CD4-positive, CD25-positive, alpha-beta regulatory T cell (primary cell): Measurements from ENCODE around the gene ELF2. TPM values are rescaled to one million over a fixed set of nuclear protein-coding genes. Genes with fewer than 3 reads are reported as not detected.

ENCODE experiments used
- ATAC-seq, 2 donors: fragments of 150-1000 bp; cut with Tn5 transposase; one replicate each; pipeline ENCODE4 v1.10.0; 2021; ENCODE audit warnings: low read depth in 2 of 2, moderate number of reproducible peaks in 2 of 2, moderate library complexity in 1 of 2
- DNase-seq, 3 donors: peaks; one replicate each; pipeline versions ENCODE4 v3.0.0 to v3.0.0-alpha.2; 2012 to 2022; ENCODE audit warnings: mixed read lengths in 1 of 3
- H3K27ac ChIP-seq: one replicate; pipeline ENCODE4 v1.7.0; 2013; ENCODE audit warnings: mild to moderate bottlenecking, low read length; ENCODE audit not compliant: insufficient read depth, poor library complexity, severe bottlenecking
- H3K27me3 ChIP-seq: one replicate; pipeline ENCODE4 v1.7.0; 2013; ENCODE audit warnings: low read length; ENCODE audit not compliant: control insufficient read depth, insufficient read depth
- H3K36me3 ChIP-seq: one replicate; pipeline ENCODE4 v1.7.0; 2013; ENCODE audit warnings: mild to moderate bottlenecking, low read length, moderate library complexity; ENCODE audit not compliant: control insufficient read depth, insufficient read depth
- H3K4me1 ChIP-seq: 2 replicates; pipeline ENCODE4 v1.7.0; 2013; ENCODE audit warnings: mild to moderate bottlenecking, low read length; ENCODE audit not compliant: insufficient read depth, control insufficient read depth, poor library complexity, severe bottlenecking
- H3K4me3 ChIP-seq: one replicate; pipeline ENCODE4 v1.7.0; 2013; ENCODE audit warnings: low read depth, mild to moderate bottlenecking, low read length, moderate library complexity
- H3K9me3 ChIP-seq, 2 experiments: 1 replicate in 1 of 2; 2 replicates in 1 of 2; pipeline ENCODE4 v1.7.0; 2013; ENCODE audit warnings: low read length in 2 of 2, mild to moderate bottlenecking in 1 of 2, moderate library complexity in 1 of 2; ENCODE audit not compliant: control insufficient read depth in 2 of 2
- H3K27ac Mint-ChIP-seq, 3 donors: one replicate each; pipeline ENCODE4 v1.8.0; 2020 to 2022; ENCODE audit warnings: mild to moderate bottlenecking in 3 of 3, mixed read lengths in 3 of 3, moderate library complexity in 2 of 3
- H3K27me3 Mint-ChIP-seq: one replicate; pipeline ENCODE4 v1.8.0; 2022; ENCODE audit warnings: mild to moderate bottlenecking, mixed read lengths
- H3K36me3 Mint-ChIP-seq: one replicate; pipeline ENCODE4 v1.8.0; 2020; ENCODE audit warnings: mixed read lengths
- H3K4me1 Mint-ChIP-seq, 4 donors: one replicate each; pipeline ENCODE4 v1.8.0; 2020 to 2022; ENCODE audit warnings: mixed read lengths in 4 of 4, mild to moderate bottlenecking in 1 of 4
- H3K4me3 Mint-ChIP-seq, 4 donors: one replicate each; pipeline ENCODE4 v1.8.0; 2020 to 2022; ENCODE audit warnings: mild to moderate bottlenecking in 4 of 4, mixed read lengths in 4 of 4, moderate library complexity in 3 of 4
- H3K9me3 Mint-ChIP-seq, 7 donors: one replicate each; pipeline ENCODE4 v1.8.0; 2020 to 2022; ENCODE audit warnings: mixed read lengths in 7 of 7, mild to moderate bottlenecking in 3 of 7, moderate library complexity in 2 of 7
- polyA plus RNA-seq, 4 donors: library from polyadenylated mRNA; unstranded; fragments of 300-500 nt; fragmentation: Illumina TruSeq; gene quantifications; one replicate each; pipeline ENCODE4 v1.2.3, GENCODE V29; 2021
- total RNA-seq: library from RNA; stranded (reverse); gene quantifications from one replicate; pipeline ENCODE4 v1.2.3, GENCODE V29; 2022

ELF2 gene
- total and polyA plus RNA-seq, 5 donors from 2014 or later = 27.7 to 75.0 (median 32.9) TPM

- Histone ChIP-seq H3K27me3 (peaks cover 19% of the 10 kb centered on the region), H3K9me3 (no peaks in the 10 kb centered on the region), H3K36me3 (no peaks in the 10 kb centered on the region), H3K4me1 (peaks cover 13% of the 10 kb centered on the region), H3K27ac (peak overlapping the region; percentile 73), H3K4me3 (peak overlapping the region; percentile 83)
- Mint-ChIP-seq H3K27me3 (peaks cover 52% of the 10 kb centered on the region), H3K4me3 (peak overlapping the region; percentile 86 to 95 (median 92)), H3K9me3 (peaks cover 0 to 1% (median 0%) of the 10 kb centered on the region in 7 donors), H3K27ac (peak overlapping the region; percentile 62 to 91 (median 82)), H3K4me1 (peaks cover 0 to 18% (median 15%) of the 10 kb centered on the region in 4 donors), H3K36me3 (no peaks in the 10 kb centered on the region)
- DNase-seq = peak; percentile 73 to 96 (median 76)
- ATAC-seq = peak; percentile 75 to 77
Measured at GRCh38 chr4:139177869-139178619, 1.0 kb upstream of the ELF2 start.

DNA sequence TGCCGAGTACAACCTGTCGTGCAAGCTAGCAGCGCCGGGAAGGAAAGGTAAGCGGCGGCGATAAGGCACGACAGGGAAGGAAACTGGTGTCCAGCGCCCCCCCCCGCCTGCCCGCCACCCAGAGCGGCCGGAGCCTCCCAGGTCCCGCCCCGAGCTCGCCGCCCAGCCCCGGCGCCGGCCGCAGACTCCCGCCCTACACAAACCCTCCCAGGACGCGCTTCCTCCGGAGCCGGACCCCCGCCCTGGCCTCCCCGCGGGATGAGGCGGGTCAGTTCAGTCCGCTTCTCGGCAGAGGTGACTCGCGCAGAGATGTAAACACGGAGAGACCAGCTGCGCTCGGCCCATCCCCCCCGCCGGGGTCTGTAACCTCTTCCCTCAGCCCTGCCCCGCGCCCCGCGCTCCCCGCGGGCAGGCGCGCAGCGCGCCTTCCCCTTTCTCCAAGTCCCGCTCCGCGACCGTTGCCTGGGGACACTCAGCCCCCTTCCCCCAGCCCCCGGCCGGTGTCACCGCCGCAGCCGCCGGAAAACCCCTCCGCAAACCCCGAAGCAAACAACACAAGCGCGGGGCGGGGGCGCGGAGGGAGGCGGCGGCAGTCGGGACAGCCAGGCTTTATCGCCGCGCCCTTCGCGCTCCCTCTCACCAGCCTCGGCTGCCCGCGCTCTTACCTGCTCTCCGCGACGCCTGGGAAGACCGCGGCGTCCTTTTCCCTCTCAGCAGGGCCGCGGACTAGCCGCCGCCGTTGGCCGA, 543 bp downstream of the ELF2 start:
- Mint-ChIP-seq H3K9me3 (peaks cover 0 to 1% (median 0%) of the 10 kb centered on the region in 7 donors), H3K4me3 (peak overlapping the region; percentile 85 to 94 (median 90)), H3K4me1 (peaks cover 0 to 20% (median 18%) of the 10 kb centered on the region in 4 donors), H3K27me3 (peaks cover 49% of the 10 kb centered on the region), H3K36me3 (no peaks in the 10 kb centered on the region), H3K27ac (peak overlapping the region in 2 of 3 donors; percentile 29 to 38)
- H3K27ac ChIP-seq = peak overlapping the region; percentile 60
- H3K4me3 ChIP-seq = peak overlapping the region; percentile 41
- peaks cover 12% of the 10 kb centered on the region for H3K27me3 ChIP-seq
- DNase-seq (peak; percentile 53 to 68 (median 55)), ATAC-seq (peak; percentile 22 to 23)
- peaks cover 13% of the 10 kb centered on the region for H3K4me1 ChIP-seq
- no peaks in the 10 kb centered on the region for H3K9me3 ChIP-seq
- no peaks in the 10 kb centered on the region for H3K36me3 ChIP-seq

DNA sequence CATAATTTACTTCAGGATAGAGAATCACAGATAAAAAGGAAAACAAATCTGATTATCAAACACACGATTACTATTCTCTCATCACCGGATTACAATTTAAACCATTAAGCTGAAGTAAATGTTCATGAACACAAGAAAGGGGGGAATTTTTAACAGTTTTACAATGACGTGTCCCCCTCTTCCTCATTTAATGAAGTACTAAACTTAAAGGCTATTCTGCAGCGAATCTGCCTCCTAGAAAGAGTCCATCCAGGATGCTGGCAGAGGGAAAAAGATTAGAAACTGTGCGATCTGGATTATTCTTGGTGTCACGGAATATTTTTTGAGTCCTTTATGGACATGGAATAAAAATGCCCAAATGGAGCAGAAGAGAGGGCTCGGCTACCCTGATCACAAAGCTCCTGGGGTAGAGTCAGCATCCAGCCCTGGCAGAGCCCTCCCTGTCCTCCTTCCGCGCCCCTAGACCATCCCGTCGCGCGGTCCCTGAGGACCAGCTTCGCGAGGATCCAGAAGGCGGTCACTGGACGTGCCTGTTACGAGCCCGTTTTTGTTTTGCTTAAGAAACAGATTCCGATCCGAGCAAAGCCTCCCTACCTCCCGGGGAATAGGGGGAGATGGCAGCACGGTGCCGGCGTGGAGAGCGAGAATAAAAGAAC, 1.2 kb downstream of the ELF2 start:
- Histone ChIP-seq H3K27me3 (peaks cover 11% of the 10 kb centered on the region), H3K9me3 (no peaks in the 10 kb centered on the region), H3K4me1 (peaks cover 13% of the 10 kb centered on the region), H3K36me3 (no peaks in the 10 kb centered on the region), H3K27ac (peak overlapping the region; percentile 60), H3K4me3 (peak overlapping the region; percentile 41)
- Mint-ChIP-seq H3K9me3 (peaks cover 0 to 1% (median 0%) of the 10 kb centered on the region in 7 donors), H3K4me1 (peaks cover 0 to 20% (median 18%) of the 10 kb centered on the region in 4 donors), H3K27me3 (peaks cover 46% of the 10 kb centered on the region), H3K4me3 (peak overlapping the region; percentile 85 to 94 (median 90)), H3K27ac (peak overlapping the region in 1 of 3 donors; percentile 29), H3K36me3 (no peaks in the 10 kb centered on the region)
- DNase-seq = peak in 1 of 3 donors; percentile 3
- no peak for ATAC-seq

DNA sequence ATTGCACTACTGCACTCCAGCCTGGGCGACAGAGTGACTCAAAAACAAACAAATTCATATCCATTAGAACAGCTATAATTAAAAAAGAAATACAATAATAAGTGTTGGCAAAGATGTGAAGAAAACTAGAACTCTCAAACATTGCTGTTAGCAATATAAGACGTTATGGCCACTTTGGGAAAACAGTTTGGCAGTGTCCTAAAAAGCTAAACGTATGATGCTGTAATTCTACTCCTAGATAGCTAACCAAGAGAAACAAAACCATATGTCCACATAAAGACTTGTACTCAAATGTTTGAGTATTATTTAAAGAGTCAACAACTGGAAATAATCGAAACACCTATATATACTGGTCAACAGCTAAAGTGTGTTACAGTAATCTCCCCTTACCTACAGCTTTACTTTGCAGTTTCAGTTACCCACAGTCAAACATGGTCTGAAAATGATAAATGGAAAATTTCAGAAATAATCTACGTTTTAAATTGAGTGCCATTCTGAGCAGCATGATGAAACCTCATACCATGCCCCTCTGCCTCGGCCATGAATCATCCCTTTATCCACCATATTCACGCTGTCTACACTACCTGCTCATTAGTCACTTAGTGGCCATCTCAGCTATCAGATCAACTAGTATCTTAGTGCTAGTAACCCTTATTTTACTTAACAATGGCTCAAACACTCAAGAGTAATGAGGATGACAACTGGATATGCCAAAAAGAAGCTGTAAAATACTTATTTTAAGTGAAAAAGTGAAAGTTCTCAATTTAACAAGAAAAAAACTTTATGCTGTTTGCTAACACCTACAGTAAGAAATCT, 4.9 kb downstream of the ELF2 start:
- Mint-ChIP-seq H3K4me1 (peaks cover 0 to 20% (median 10%) of the 10 kb centered on the region in 4 donors), H3K4me3 (no peak overlapping the region), H3K27ac (no peak overlapping the region), H3K27me3 (peaks cover 25% of the 10 kb centered on the region), H3K36me3 (no peaks in the 10 kb centered on the region), H3K9me3 (no peaks in the 10 kb centered on the region)
- H3K36me3 ChIP-seq = no peaks in the 10 kb centered on the region
- ATAC-seq (no peak), DNase-seq (no peak)
- no peak overlapping the region for H3K4me3 ChIP-seq
- H3K27ac ChIP-seq = no peak overlapping the region
- H3K4me1 ChIP-seq = peaks cover 5% of the 10 kb centered on the region
- H3K27me3 ChIP-seq = peaks cover 6% of the 10 kb centered on the region
- no peaks in the 10 kb centered on the region for H3K9me3 ChIP-seq

- Histone ChIP-seq H3K36me3 (no peaks in the 10 kb centered on the region), H3K4me1 (no peaks in the 10 kb centered on the region), H3K4me3 (no peak overlapping the region), H3K9me3 (no peaks in the 10 kb centered on the region), H3K27me3 (peaks cover 6% of the 10 kb centered on the region), H3K27ac (no peak overlapping the region)
- ATAC-seq = no peak
- no peak for DNase-seq
- Mint-ChIP-seq H3K36me3 (no peaks in the 10 kb centered on the region), H3K9me3 (no peaks in the 10 kb centered on the region), H3K4me3 (no peak overlapping the region), H3K4me1 (peaks cover 0 to 20% (median 9%) of the 10 kb centered on the region in 4 donors), H3K27ac (no peak overlapping the region), H3K27me3 (peaks cover 23% of the 10 kb centered on the region)
Measured at GRCh38 chr4:139170932-139171331, 6.1 kb downstream of the ELF2 start.

GRCh38 chr4:139167774-139168444, 9.1 kb downstream of the ELF2 start:
- H3K27me3 ChIP-seq = peaks cover 2% of the 10 kb centered on the region
- Mint-ChIP-seq H3K9me3 (no peaks in the 10 kb centered on the region), H3K27me3 (peaks cover 12% of the 10 kb centered on the region), H3K4me1 (peaks cover 0 to 7% (median 2%) of the 10 kb centered on the region in 4 donors), H3K27ac (no peak overlapping the region), H3K4me3 (no peak overlapping the region), H3K36me3 (no peaks in the 10 kb centered on the region)
- no peak overlapping the region for H3K4me3 ChIP-seq
- DNase-seq (no peak), ATAC-seq (no peak)
- no peaks in the 10 kb centered on the region for H3K9me3 ChIP-seq
- no peak overlapping the region for H3K27ac ChIP-seq
- no peaks in the 10 kb centered on the region for H3K36me3 ChIP-seq
- H3K4me1 ChIP-seq = no peaks in the 10 kb centered on the region
